ENCODE measurements around the gene TMEM255A.
"Not testable (repeated sequence)": the region's sequence is repeated elsewhere in the genome, so short reads cannot be mapped to it uniquely, and the experiment has no call there.

The TMEM255A gene

GRCh38 chrX:120310861-120311726, at the start of gene TMEM255A:
Gene TMEM255A, minus strand, starts transcription at chrX:120311461. Its CDS starts 152 bp downstream, at chrX:120311309.
- Mint-ChIP-seq H3K4me1 (peaks cover 34% of the 10 kb centered on the region), H3K27me3 (peaks cover 89% of the 10 kb centered on the region), H3K4me3 (peak within 1 kb of the TSS; percentile 88 to 95), H3K9me3 (no peaks in the 10 kb centered on the region), H3K27ac (no peak within 1 kb of the TSS)
- peak in 1 of 2 donors; percentile 8 for DNase-seq
- ATAC-seq: no peak

GRCh38 chrX:120358737-120359456, 47.6 kb upstream of the TMEM255A start:
- Mint-ChIP-seq H3K27ac (no peak overlapping the region), H3K9me3 (no peaks in the 10 kb centered on the region), H3K4me1 (peaks cover 6% of the 10 kb centered on the region), H3K27me3 (no peaks in the 10 kb centered on the region), H3K4me3 (no peak overlapping the region)
- ATAC-seq: peak; percentile 73
- no peak for DNase-seq

DNA sequence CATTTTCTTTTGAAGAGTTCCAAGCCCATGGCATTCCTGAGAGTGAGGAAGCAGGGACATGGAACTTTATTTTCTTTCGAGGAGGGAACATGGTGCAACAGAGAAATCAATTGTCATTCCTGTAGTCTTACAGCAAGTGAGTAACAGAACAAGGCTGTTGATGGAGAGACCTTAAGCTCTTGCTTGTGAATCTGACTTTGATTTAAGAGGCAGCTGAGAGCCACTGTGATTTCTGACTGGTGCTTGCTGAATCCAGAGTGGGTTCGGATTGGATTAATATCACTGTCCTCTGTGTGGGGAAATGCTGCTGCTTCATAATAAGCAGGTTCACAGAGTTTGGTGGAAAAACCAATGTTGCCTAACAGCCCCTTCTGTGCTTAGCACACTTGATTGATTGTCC, 45.9 kb upstream of the TMEM255A start:
- no peak overlapping the region for H3K27ac Mint-ChIP-seq
- ATAC-seq (no peak), DNase-seq (no peak)
- no peaks in the 10 kb centered on the region for H3K27me3 Mint-ChIP-seq
- no peak overlapping the region for H3K4me3 Mint-ChIP-seq
- H3K4me1 Mint-ChIP-seq: peaks cover 6% of the 10 kb centered on the region
- no peaks in the 10 kb centered on the region for H3K9me3 Mint-ChIP-seq

DNA sequence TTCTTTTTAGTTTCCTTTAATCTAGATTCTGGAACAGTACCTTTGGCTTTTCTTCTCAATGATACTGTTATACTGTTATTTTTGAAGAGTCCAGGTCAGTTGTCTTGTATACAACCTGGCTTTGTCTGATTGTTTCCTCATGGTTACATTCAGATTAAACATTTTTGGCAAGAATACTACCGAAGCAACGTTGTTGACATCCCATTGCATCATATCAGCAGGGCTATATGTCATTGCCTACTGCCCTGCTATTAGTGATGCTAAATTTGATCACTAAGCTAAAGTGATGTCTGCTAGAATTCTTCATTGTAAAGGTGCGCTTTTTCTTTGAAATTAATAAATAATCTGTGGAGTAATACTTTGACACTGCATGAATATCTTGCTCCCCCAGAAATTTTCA, 44.8 kb upstream of the TMEM255A start:
- Mint-ChIP-seq H3K4me1 (peaks cover 6% of the 10 kb centered on the region), H3K27ac (no peak overlapping the region), H3K4me3 (no peak overlapping the region), H3K9me3 (no peaks in the 10 kb centered on the region), H3K27me3 (no peaks in the 10 kb centered on the region)
- DNase-seq (no peak), ATAC-seq (no peak)

DNA sequence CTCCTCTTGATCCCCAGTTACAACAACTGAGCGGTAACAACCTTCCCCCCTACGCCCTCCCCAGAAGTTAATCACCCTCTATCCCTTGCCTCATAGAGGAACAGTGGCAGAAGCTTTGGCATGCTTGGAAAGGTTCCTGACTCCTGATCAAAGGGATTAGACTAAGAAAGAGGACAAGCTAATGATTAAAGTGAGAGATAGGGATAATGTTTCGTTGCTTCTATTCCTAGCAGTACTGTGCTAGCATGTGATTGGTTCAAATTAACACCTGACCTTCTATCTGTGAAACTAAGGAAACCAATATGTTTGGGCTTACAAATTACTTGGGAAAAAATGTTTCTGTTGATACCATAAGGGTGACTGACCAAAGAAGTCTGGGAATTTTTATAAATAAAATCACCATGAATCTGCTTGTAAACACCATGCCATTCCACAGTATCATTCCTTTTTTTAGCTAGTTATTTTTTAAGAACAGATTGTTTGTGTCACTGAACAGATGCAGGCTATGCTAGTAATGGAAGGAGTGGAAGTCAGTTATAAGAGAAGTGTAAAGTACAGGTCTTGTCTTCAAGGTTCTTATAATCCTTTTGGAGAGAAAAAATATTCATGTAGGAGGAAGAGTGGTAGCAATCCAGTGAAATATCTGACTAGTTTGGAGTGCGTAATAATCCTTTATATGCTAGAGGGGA, 39.3 kb upstream of the TMEM255A start:
- Mint-ChIP-seq H3K9me3 (no peaks in the 10 kb centered on the region), H3K27ac (no peak overlapping the region), H3K4me3 (no peak overlapping the region), H3K27me3 (no peaks in the 10 kb centered on the region), H3K4me1 (no peaks in the 10 kb centered on the region)
- no peak for ATAC-seq
- no peak for DNase-seq

DNA sequence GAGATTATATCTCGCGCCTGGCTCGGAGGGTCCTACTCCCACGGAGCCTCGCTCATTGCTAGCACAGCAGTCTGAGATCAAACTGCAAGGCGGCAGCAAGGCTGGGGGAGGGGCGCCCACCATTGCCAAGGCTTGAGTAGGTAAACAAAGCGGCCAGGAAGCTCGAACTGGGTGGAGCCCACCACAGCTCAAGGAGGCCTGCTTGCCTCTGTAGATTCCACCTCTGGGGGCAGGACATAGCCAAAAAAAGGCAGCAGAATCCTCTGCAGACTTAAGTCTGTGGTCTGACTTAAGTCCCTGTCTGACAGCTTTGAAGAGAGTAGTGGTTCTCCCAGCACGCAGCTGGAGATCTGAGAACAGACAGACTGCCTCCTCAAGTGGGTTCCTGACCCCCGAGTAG, 33.3 kb upstream of the TMEM255A start:
- not testable (repeated sequence) for H3K9me3 Mint-ChIP-seq, ATAC-seq, H3K4me1 Mint-ChIP-seq, DNase-seq, H3K27ac Mint-ChIP-seq, H3K27me3 Mint-ChIP-seq, H3K4me3 Mint-ChIP-seq

DNA sequence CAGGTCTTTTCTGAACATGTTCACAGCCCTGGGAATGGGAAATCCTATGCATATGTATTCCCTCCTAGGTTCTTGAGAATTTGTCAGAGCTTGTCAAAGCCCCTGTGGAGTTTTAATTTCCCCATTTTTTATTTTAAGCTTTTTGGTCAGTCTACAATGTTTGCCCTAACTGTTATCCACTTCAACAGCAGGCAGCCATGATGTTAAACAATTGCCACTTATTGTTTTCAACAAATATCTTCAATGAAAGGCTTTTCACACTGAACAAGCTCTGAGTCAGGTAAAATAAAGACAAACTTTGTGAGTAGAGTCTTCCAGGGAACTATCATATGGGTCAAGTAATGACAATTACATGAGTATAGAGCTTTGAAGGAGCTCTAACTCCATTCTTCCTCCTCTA, 25.6 kb upstream of the TMEM255A start:
- Mint-ChIP-seq H3K4me3 (no peak overlapping the region), H3K9me3 (peaks cover 10 to 14% of the 10 kb centered on the region in 2 donors), H3K4me1 (no peaks in the 10 kb centered on the region), H3K27me3 (no peaks in the 10 kb centered on the region), H3K27ac (no peak overlapping the region)
- ATAC-seq: no peak
- no peak for DNase-seq

GRCh38 chrX:120335289-120335688, 24.0 kb upstream of the TMEM255A start:
- ATAC-seq (no peak), DNase-seq (no peak)
- no peaks in the 10 kb centered on the region for H3K4me1 Mint-ChIP-seq
- no peaks in the 10 kb centered on the region for H3K27me3 Mint-ChIP-seq
- peaks cover 7 to 10% of the 10 kb centered on the region in 2 donors for H3K9me3 Mint-ChIP-seq
- no peak overlapping the region for H3K4me3 Mint-ChIP-seq
- no peak overlapping the region for H3K27ac Mint-ChIP-seq

GRCh38 chrX:120334603-120335002, 23.3 kb upstream of the TMEM255A start:
- H3K27ac Mint-ChIP-seq: no peak overlapping the region
- ATAC-seq (no peak), DNase-seq (no peak)
- H3K4me1 Mint-ChIP-seq: no peaks in the 10 kb centered on the region
- H3K27me3 Mint-ChIP-seq: no peaks in the 10 kb centered on the region
- H3K4me3 Mint-ChIP-seq: no peak overlapping the region
- H3K9me3 Mint-ChIP-seq: peaks cover 7 to 10% of the 10 kb centered on the region in 2 donors

DNA sequence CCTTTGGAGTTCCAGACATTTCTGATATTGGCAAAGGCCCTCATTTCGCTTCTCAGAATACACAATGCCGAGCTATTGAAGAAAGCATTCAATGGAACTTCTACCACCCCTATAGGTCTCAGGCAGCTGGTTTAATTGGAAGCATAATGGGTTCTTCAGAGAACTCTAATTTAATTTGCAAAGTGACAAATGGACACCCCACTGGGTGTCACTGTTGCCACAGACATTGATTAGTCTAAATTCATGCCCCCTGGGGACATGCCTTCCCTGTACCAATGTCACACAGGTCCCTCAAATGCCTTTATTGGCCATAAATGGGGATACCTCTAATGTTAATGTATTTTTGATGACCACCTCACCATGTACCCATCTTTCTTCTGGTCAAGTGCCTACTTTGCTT, 22.9 kb upstream of the TMEM255A start:
- H3K27ac Mint-ChIP-seq: no peak overlapping the region
- DNase-seq (no peak), ATAC-seq (no peak)
- no peaks in the 10 kb centered on the region for H3K4me1 Mint-ChIP-seq
- peaks cover 7 to 10% of the 10 kb centered on the region in 2 donors for H3K9me3 Mint-ChIP-seq
- H3K4me3 Mint-ChIP-seq: no peak overlapping the region
- no peaks in the 10 kb centered on the region for H3K27me3 Mint-ChIP-seq

GRCh38 chrX:120332394-120332793, 21.1 kb upstream of the TMEM255A start:
- peaks cover 0 to 5% of the 10 kb centered on the region in 2 donors for H3K9me3 Mint-ChIP-seq
- H3K27ac Mint-ChIP-seq: no peak overlapping the region

GRCh38 chrX:120331116-120331515, 19.9 kb upstream of the TMEM255A start:
- H3K9me3 Mint-ChIP-seq: peaks cover 0 to 5% of the 10 kb centered on the region in 2 donors
- no peak overlapping the region for H3K4me3 Mint-ChIP-seq
- ATAC-seq: no peak
- H3K4me1 Mint-ChIP-seq: no peaks in the 10 kb centered on the region
- no peak for DNase-seq
- H3K27ac Mint-ChIP-seq: no peak overlapping the region
- H3K27me3 Mint-ChIP-seq: no peaks in the 10 kb centered on the region

More at GRCh38 chrX:120332394-120332793, 21.1 kb upstream of the TMEM255A start:
- Mint-ChIP-seq H3K27me3 (no peaks in the 10 kb centered on the region), H3K4me1 (no peaks in the 10 kb centered on the region), H3K4me3 (no peak overlapping the region)
- DNase-seq (no peak), ATAC-seq (no peak)

DNA sequence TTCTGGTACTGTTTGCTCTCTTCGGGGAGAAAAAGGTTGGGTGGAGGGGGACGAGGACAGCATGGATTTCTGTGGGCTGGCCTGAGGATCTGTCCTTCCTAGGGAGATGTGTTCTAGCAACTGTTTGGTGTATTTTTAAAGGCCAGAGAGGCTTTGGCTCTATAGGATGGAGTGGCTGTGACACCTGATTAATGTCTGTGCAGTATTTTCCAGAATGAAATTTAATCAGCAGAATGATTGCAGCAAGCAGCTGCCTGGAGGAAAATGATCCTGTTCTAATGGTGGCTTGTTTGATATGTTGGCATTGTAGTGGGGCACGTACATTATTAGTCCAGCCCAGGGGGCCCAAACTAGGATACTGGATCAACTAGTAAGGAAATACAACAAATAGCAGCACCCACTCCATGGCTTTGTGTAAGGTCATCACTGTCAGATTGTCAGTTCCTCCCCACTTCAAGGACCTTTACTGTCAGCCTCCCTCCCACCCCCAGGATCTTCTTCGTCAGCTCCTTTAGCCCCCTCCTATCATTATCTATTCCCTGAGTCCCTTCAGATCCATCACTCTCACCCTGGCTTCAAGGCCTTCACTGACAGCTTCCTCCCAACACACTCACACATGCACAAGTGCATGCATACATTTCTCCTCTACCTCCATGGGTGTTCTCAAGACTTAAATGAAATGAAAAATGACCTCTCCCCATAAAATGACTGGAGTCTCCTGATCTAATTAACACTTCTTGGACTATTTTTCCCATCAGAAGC, 10.4 kb upstream of the TMEM255A start:
- DNase-seq: no peak
- Mint-ChIP-seq H3K27ac (no peak overlapping the region), H3K4me3 (no peak overlapping the region), H3K27me3 (peaks cover 14% of the 10 kb centered on the region), H3K9me3 (no peaks in the 10 kb centered on the region), H3K4me1 (no peaks in the 10 kb centered on the region)
- no peak for ATAC-seq

DNA sequence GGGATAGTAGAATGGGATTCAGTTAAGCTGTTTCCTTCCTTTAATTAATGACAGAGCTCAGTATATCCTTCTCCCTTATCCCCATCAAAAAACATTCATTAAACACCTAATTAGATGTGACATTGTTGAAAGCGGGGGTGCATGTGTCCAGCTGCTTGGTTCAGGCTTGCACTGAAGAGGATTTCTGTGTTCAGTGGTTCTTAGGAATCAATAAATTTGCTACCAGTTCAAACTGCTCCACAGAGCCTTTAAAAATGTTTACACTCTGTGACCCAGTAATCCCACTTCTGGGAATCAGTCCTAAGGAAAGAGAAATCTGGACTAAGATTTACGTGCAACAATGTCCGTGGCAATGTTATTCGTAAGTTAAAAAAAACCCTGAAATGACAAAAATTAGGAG, 7.2 kb upstream of the TMEM255A start:
- Mint-ChIP-seq H3K27ac (no peak overlapping the region), H3K27me3 (peaks cover 29% of the 10 kb centered on the region), H3K4me3 (no peak overlapping the region), H3K9me3 (no peaks in the 10 kb centered on the region), H3K4me1 (no peaks in the 10 kb centered on the region)
- DNase-seq: no peak
- ATAC-seq: no peak

DNA sequence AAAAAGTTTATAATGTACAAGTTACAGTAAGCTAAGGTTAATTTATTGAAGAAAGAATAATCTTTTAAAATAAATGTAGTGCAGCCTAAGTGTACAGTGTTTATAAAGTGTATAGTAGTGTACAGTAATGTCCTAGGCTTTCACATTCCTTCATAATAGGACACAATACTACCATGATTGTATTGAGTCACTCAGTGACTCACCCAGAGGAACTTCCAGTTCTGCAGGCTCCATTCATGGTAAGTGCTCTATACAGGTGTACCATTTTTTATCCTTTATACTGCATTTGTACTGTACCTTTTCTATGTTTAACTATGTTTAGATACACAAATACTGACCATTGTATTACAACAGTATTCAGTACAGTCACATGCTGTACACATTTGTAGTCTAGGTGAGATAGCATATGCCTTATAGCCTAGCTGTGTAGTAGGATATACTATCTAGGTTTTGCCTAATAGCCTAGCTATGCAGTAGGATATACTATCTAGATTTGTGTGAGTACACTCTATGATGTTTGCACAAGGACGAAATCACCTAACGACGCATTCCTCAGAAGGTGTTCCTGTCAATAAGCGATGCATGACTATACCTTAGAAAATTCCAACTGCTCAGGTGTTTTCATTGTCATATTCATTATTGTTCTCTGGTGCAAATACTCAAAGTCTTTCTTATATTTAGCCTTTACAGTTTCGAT, 5.5 kb upstream of the TMEM255A start:
- no peak overlapping the region for H3K4me3 Mint-ChIP-seq
- peaks cover 46% of the 10 kb centered on the region for H3K27me3 Mint-ChIP-seq
- H3K27ac Mint-ChIP-seq: no peak overlapping the region
- no peaks in the 10 kb centered on the region for H3K9me3 Mint-ChIP-seq
- no peaks in the 10 kb centered on the region for H3K4me1 Mint-ChIP-seq
- no peak for DNase-seq
- ATAC-seq: no peak
